ENCODE measurements around the gene ROCK2.

DNA sequence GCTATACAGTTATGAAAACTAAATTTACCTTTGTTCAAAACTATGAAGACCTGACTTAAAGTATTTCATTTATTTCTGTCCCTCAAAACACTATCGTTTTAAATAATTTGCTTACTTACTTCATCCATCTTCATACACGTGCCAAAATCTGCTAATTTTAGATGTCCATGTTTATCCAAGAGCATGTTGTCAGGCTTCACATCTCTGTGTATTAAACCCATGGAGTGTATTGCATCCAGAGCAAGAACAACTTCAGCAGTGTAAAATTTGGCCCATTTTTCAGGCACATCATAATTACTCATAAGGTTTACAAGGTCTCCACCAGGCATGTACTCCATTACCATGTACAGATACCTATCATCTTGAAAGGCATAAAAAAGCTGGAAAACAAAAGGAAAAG is 108.9 kb downstream of the ROCK2 start:
- no peak for TF ChIP-seq ARNT (IDR thresholded peaks at IDR 0.05)
- TF ChIP-seq TARDBP (IDR thresholded peaks at IDR 0.05) = no peak
- TF ChIP-seq, protein P1, sequence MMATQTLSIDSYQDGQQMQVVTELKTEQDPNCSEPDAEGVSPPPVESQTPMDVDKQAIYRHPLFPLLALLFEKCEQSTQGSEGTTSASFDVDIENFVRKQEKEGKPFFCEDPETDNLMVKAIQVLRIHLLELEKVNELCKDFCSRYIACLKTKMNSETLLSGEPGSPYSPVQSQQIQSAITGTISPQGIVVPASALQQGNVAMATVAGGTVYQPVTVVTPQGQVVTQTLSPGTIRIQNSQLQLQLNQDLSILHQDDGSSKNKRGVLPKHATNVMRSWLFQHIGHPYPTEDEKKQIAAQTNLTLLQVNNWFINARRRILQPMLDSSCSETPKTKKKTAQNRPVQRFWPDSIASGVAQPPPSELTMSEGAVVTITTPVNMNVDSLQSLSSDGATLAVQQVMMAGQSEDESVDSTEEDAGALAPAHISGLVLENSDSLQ (IDR thresholded peaks at IDR 0.05) = no peak
- TF ChIP-seq FOXA1 (IDR thresholded peaks at IDR 0.05) = no peak
- TF ChIP-seq SUZ12 (IDR thresholded peaks at IDR 0.05) = no peak
- TF ChIP-seq FOXK2 (IDR thresholded peaks at IDR 0.05) = no peak
- no peak for TF ChIP-seq SP1 (IDR thresholded peaks at IDR 0.05)
- no peak for TF ChIP-seq ELF4 (IDR thresholded peaks at IDR 0.05)
- no peak for TF ChIP-seq FOXM1 (IDR thresholded peaks at IDR 0.05; ENCODE audit: borderline replicate concordance)
- no peak for TF ChIP-seq L3MBTL2 (conservative IDR thresholded peaks at IDR 0.05)
- no peak for TF ChIP-seq BHLHE40 (IDR thresholded peaks at IDR 0.05; ENCODE audit: borderline replicate concordance)
- no peak for TF ChIP-seq ZNF384 (IDR thresholded peaks at IDR 0.05)

All from HEK293T (cell line).